Astrocyte (in vitro differentiated cells and primary cell): ENCODE data around the gene MATN1. TPM values are rescaled to one million over a fixed set of nuclear protein-coding genes. Genes with fewer than 3 reads are reported as not detected.

ENCODE experiments used
- DNase-seq: peaks from one replicate; pipeline ENCODE4 v3.0.0-alpha.2; 2010; ENCODE audit warnings: low read depth
- FAIRE-seq: peaks from 2 replicates; lab custom pipeline; 2011; peaks lifted over from hg19 to GRCh38; lab: Jason Lieb, UNC
- H2AFZ ChIP-seq: 2 replicates; pipeline ENCODE4 v1.6.0; 2012; ENCODE audit warnings: low read depth, low read length, inconsistent platforms
- H3K27ac ChIP-seq: 2 replicates; pipeline ENCODE4 v1.5.1; 2011; ENCODE audit warnings: low read depth, low read length, inconsistent platforms
- H3K27me3 ChIP-seq: 2 replicates; pipeline ENCODE4 v1.6.0; 2011; ENCODE audit warnings: low read length, inconsistent platforms; ENCODE audit not compliant: insufficient read depth
- H3K36me3 ChIP-seq: 2 replicates; pipeline ENCODE4 v1.5.1; 2011; ENCODE audit warnings: low read length, inconsistent platforms; ENCODE audit not compliant: insufficient read depth
- H3K4me1 ChIP-seq: 2 replicates; pipeline ENCODE4 v1.5.1; 2011; ENCODE audit warnings: low read length, inconsistent platforms; ENCODE audit not compliant: insufficient read depth
- H3K4me2 ChIP-seq: 2 replicates; pipeline ENCODE4 v1.6.0; 2012; ENCODE audit warnings: low read length, inconsistent platforms
- H3K4me3 ChIP-seq: 2 replicates; pipeline ENCODE4 v1.5.1; 2011; ENCODE audit warnings: low read depth, mild to moderate bottlenecking, low read length, inconsistent platforms; ENCODE audit not compliant: insufficient read depth
- H3K79me2 ChIP-seq: 2 replicates; pipeline ENCODE4 v1.6.0; 2012; ENCODE audit warnings: mild to moderate bottlenecking, low read length, inconsistent platforms; ENCODE audit not compliant: insufficient read depth
- H3K9ac ChIP-seq: 2 replicates; pipeline ENCODE4 v1.6.0; 2012; ENCODE audit warnings: mild to moderate bottlenecking, low read length, inconsistent platforms
- H3K9me3 ChIP-seq: 2 replicates; pipeline ENCODE4 v1.5.1; 2012; ENCODE audit warnings: low read depth, mild to moderate bottlenecking, low read length, inconsistent platforms; ENCODE audit not compliant: insufficient read depth
- H4K20me1 ChIP-seq: 2 replicates; pipeline ENCODE4 v1.6.0; 2012; ENCODE audit warnings: low read length, inconsistent platforms; ENCODE audit not compliant: insufficient read depth
- H3K27ac Mint-ChIP-seq: one replicate; pipeline ENCODE4 v1.8.0; 2021; ENCODE audit warnings: mild to moderate bottlenecking, mixed read lengths; ENCODE audit not compliant: unreplicated experiment
- H3K27me3 Mint-ChIP-seq: one replicate; pipeline ENCODE4 v1.8.0; 2021; ENCODE audit warnings: low read depth, mixed read lengths; ENCODE audit not compliant: unreplicated experiment
- H3K36me3 Mint-ChIP-seq: one replicate; pipeline ENCODE4 v1.8.0; 2021; ENCODE audit warnings: low read depth, mixed read lengths; ENCODE audit not compliant: unreplicated experiment
- H3K4me1 Mint-ChIP-seq: one replicate; pipeline ENCODE4 v1.8.0; 2021; ENCODE audit warnings: low read depth, mixed read lengths; ENCODE audit not compliant: unreplicated experiment
- H3K4me3 Mint-ChIP-seq: one replicate; pipeline ENCODE4 v1.8.0; 2021; ENCODE audit warnings: mild to moderate bottlenecking, moderate library complexity, mixed read lengths; ENCODE audit not compliant: unreplicated experiment
- H3K9me3 Mint-ChIP-seq: one replicate; pipeline ENCODE4 v1.8.0; 2021; ENCODE audit warnings: mild to moderate bottlenecking, mixed read lengths; ENCODE audit not compliant: unreplicated experiment
- CTCF ChIP-seq: IDR thresholded peaks from 2 replicates; pipeline ENCODE4 v1.5.1; 2011; ENCODE audit warnings: low read depth, mild to moderate bottlenecking, inconsistent platforms, low read length, moderate library complexity; ENCODE audit not compliant: insufficient read depth
- EZH2 ChIP-seq: IDR thresholded peaks from 2 replicates; pipeline ENCODE4 v1.6.1; 2012; ENCODE audit warnings: mild to moderate bottlenecking, low read length, inconsistent platforms; ENCODE audit not compliant: insufficient read depth
- total RNA-seq: library from RNA; stranded (reverse); gene quantifications from 2 replicates; pipeline ENCODE4 v1.2.1, GENCODE V29; 2021

The MATN1 gene
- total RNA-seq, 1 donor from 2014 or later = 0.32 TPM

GRCh38 chr1:30750731-30751291 is 27.4 kb upstream of the MATN1 start:
- Mint-ChIP-seq H3K9me3 (no peaks in the 10 kb centered on the region), H3K27me3 (peaks cover 26% of the 10 kb centered on the region), H3K36me3 (no peaks in the 10 kb centered on the region), H3K27ac (no peak overlapping the region), H3K4me1 (peaks cover 29% of the 10 kb centered on the region), H3K4me3 (no peak overlapping the region)
- no peak for DNase-seq
- H3K4me2 ChIP-seq = no peak overlapping the region
- no peak overlapping the region for H3K27ac ChIP-seq
- TF ChIP-seq EZH2 = no peak
- TF ChIP-seq CTCF = no peak
- H4K20me1 ChIP-seq = no peaks in the 10 kb centered on the region
- H3K36me3 ChIP-seq = no peaks in the 10 kb centered on the region
- peaks cover 2% of the 10 kb centered on the region for H3K4me1 ChIP-seq
- no peak overlapping the region for H3K4me3 ChIP-seq
- no peak for FAIRE-seq
- no peaks in the 10 kb centered on the region for H3K9me3 ChIP-seq
- no peaks in the 10 kb centered on the region for H3K79me2 ChIP-seq
- peaks cover 16% of the 10 kb centered on the region for H3K27me3 ChIP-seq
- no peak overlapping the region for H2AFZ ChIP-seq
- H3K9ac ChIP-seq = no peak overlapping the region

GRCh38 chr1:30749691-30750583 is 26.6 kb upstream of the MATN1 start:
- H3K36me3 ChIP-seq = no peaks in the 10 kb centered on the region
- DNase-seq (no peak), FAIRE-seq (no peak)
- no peak overlapping the region for H2AFZ ChIP-seq
- no peak overlapping the region for H3K4me2 ChIP-seq
- H3K4me1 Mint-ChIP-seq = peaks cover 23% of the 10 kb centered on the region
- H3K36me3 Mint-ChIP-seq = no peaks in the 10 kb centered on the region
- H3K79me2 ChIP-seq = no peaks in the 10 kb centered on the region
- H3K27ac ChIP-seq = no peak overlapping the region
- H3K4me3 Mint-ChIP-seq = no peak overlapping the region
- H3K27ac Mint-ChIP-seq = peak overlapping the region; percentile 66
- no peaks in the 10 kb centered on the region for H4K20me1 ChIP-seq
- no peaks in the 10 kb centered on the region for H3K9me3 Mint-ChIP-seq
- H3K4me3 ChIP-seq = no peak overlapping the region
- H3K4me1 ChIP-seq = no peaks in the 10 kb centered on the region
- H3K9ac ChIP-seq = no peak overlapping the region
- H3K9me3 ChIP-seq = no peaks in the 10 kb centered on the region
- peaks cover 28% of the 10 kb centered on the region for H3K27me3 Mint-ChIP-seq
- TF ChIP-seq CTCF (no peak), EZH2 (no peak)
- H3K27me3 ChIP-seq = peaks cover 16% of the 10 kb centered on the region
